Nephron progenitor cell (in vitro differentiated cells): ENCODE data around the gene CAMKMT.
A peak's percentile ranks its signal among the peaks of the same experiment; 100 is the strongest.

Experiments
- DNase-seq: peaks from one replicate; pipeline ENCODE4 v3.0.0; 2021
- H3K27ac Mint-ChIP-seq: 2 replicates; pipeline ENCODE4 v1.8.0; 2021; ENCODE audit warnings: mild to moderate bottlenecking, moderate library complexity, mixed read lengths
- H3K27me3 Mint-ChIP-seq: 2 replicates; pipeline ENCODE4 v1.8.0; 2021; ENCODE audit warnings: mild to moderate bottlenecking, low read depth, mixed read lengths; ENCODE audit not compliant: poor library complexity
- H3K36me3 Mint-ChIP-seq: 2 replicates; pipeline ENCODE4 v1.8.0; 2021; ENCODE audit warnings: low read depth, mixed read lengths
- H3K4me1 Mint-ChIP-seq: 2 replicates; pipeline ENCODE4 v1.8.0; 2021; ENCODE audit warnings: mixed read lengths
- H3K4me3 Mint-ChIP-seq: 2 replicates; pipeline ENCODE4 v1.8.0; 2021; ENCODE audit warnings: mild to moderate bottlenecking, moderate library complexity, mixed read lengths
- H3K9me3 Mint-ChIP-seq: 2 replicates; pipeline ENCODE4 v1.8.0; 2021; ENCODE audit warnings: mild to moderate bottlenecking, moderate library complexity, mixed read lengths
- TF ChIP-seq, protein P1 (sequence below): fragments of 200-600 bp; sonication (generic); IDR thresholded peaks from 2 replicates; pipeline ENCODE4 v1.5.0; 2021; ENCODE audit warnings: antibody characterized with exemption

CAMKMT gene

DNA sequence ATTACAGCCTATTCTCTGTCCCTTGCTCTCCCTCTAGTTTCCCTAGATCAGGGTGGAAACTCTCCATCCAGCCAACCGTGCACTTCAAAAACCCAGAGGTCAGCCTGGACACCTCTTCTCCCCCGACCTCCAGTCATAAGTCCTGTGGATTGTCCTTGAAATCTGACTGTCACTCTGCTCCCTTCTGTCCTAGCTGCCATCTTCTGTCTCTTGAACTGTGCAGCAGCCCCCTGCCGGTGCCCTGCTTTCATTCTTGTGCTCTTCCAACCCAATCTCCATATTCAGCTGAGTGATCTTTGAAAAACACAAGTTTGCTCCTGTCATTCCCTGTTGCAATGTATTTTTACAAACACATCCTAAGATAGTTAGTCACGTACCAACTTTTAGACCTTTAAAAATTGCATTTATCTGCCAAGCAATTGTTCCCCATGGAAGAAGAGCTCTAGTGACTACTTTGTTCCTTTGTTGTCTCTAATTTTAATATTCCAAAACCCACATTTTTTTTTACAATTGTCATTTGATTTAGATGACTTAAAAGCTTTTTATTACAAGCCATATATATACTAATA lies 254.3 kb downstream of the CAMKMT start:
- Mint-ChIP-seq H3K4me3 (no peak overlapping the region), H3K36me3 (no peaks in the 10 kb centered on the region), H3K27me3 (peaks cover 3% of the 10 kb centered on the region), H3K9me3 (no peaks in the 10 kb centered on the region), H3K27ac (no peak overlapping the region), H3K4me1 (no peaks in the 10 kb centered on the region)
- TF ChIP-seq, protein P1, sequence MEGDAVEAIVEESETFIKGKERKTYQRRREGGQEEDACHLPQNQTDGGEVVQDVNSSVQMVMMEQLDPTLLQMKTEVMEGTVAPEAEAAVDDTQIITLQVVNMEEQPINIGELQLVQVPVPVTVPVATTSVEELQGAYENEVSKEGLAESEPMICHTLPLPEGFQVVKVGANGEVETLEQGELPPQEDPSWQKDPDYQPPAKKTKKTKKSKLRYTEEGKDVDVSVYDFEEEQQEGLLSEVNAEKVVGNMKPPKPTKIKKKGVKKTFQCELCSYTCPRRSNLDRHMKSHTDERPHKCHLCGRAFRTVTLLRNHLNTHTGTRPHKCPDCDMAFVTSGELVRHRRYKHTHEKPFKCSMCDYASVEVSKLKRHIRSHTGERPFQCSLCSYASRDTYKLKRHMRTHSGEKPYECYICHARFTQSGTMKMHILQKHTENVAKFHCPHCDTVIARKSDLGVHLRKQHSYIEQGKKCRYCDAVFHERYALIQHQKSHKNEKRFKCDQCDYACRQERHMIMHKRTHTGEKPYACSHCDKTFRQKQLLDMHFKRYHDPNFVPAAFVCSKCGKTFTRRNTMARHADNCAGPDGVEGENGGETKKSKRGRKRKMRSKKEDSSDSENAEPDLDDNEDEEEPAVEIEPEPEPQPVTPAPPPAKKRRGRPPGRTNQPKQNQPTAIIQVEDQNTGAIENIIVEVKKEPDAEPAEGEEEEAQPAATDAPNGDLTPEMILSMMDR, result no peak
- DNase-seq, result peak; percentile 1

GRCh38 chr2:44616667-44617155 lies 255.0 kb downstream of the CAMKMT start:
- Mint-ChIP-seq H3K4me3 (no peak overlapping the region), H3K27me3 (no peaks in the 10 kb centered on the region), H3K4me1 (no peaks in the 10 kb centered on the region), H3K36me3 (no peaks in the 10 kb centered on the region), H3K27ac (no peak overlapping the region), H3K9me3 (no peaks in the 10 kb centered on the region)
- no peak for DNase-seq
- TF ChIP-seq, protein P1, result no peak

GRCh38 chr2:44618251-44619023 lies 256.7 kb downstream of the CAMKMT start:
- Mint-ChIP-seq H3K9me3 (no peaks in the 10 kb centered on the region), H3K27ac (no peak overlapping the region), H3K4me3 (no peak overlapping the region), H3K27me3 (no peaks in the 10 kb centered on the region), H3K36me3 (no peaks in the 10 kb centered on the region), H3K4me1 (no peaks in the 10 kb centered on the region)
- DNase-seq, result no peak
- TF ChIP-seq, protein P1, result no peak

- no peaks in the 10 kb centered on the region for H3K9me3 Mint-ChIP-seq
- no peak overlapping the region for H3K27ac Mint-ChIP-seq
- no peaks in the 10 kb centered on the region for H3K4me1 Mint-ChIP-seq
- DNase-seq, result no peak
- no peak overlapping the region for H3K4me3 Mint-ChIP-seq
- no peaks in the 10 kb centered on the region for H3K36me3 Mint-ChIP-seq
- H3K27me3 Mint-ChIP-seq, result no peaks in the 10 kb centered on the region
- TF ChIP-seq, protein P1, result no peak
These were observed 258.6 kb downstream of the CAMKMT start for GRCh38 chr2:44620189-44620990.

DNA sequence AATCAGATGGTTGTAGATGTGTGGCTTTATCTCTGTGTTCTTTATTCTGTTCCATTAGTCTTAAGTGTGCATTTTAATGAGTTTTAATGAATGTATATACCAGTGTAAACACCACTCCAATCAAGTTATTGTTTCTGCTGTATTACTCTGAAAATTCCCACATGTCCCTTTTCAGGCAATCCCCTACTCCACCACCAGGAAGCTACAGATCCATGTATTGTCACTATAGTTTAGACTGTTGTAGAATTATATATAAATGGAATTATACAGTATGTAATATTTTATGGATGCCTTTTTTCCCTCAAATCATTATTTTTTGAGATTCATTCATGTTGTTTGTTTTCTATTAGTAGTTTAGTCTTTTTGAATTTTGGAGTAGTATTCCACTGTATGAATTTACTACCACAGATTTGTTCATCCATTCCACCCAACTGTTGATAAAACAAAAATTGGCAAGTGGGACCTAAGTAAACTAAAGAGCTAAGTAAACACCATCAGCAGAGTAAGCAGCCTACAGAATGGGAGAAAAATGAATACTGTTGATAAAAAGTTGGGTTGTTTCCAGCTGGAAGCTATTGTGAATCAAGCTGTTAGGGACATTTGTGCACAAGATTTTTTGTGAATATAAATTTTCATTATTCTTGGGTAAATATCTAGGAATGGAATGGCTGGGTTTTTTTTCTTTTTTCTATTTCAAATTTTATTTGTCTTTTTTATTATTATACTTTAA lies 262.0 kb downstream of the CAMKMT start:
- no peaks in the 10 kb centered on the region for H3K36me3 Mint-ChIP-seq
- peaks cover 20% of the 10 kb centered on the region for H3K9me3 Mint-ChIP-seq
- no peaks in the 10 kb centered on the region for H3K4me1 Mint-ChIP-seq
- TF ChIP-seq, protein P1, result peak; percentile 33
- no peak overlapping the region for H3K4me3 Mint-ChIP-seq
- H3K27me3 Mint-ChIP-seq, result no peaks in the 10 kb centered on the region
- H3K27ac Mint-ChIP-seq, result no peak overlapping the region
- DNase-seq, result no peak
